ENCODE results near the gene DDX23. TPM values are rescaled to one million over a fixed set of nuclear protein-coding genes. Genes with fewer than 3 reads are reported as not detected.
A peak's percentile ranks its signal among the peaks of the same experiment; 100 is the strongest.

The DDX23 gene
- 100 to 1,000 TPM in 2 of 4 donors, 10 to 100 TPM in 2; 68.0 to 143 (median 104) TPM for total RNA-seq

GRCh38 chr12:48851883-48852733 lies at the start of gene DDX23:
DDX23 (minus strand) TSS chr12:48852163; CDS start chr12:48845782, 6,381 bp downstream.
- Histone ChIP-seq H3K4me3 (peak within 1 kb of the TSS; percentile 70 to 82 (median 78)), H3K27me3 (no peaks in the 10 kb centered on the region), H3K4me1 (peaks cover 0 to 29% (median 5%) of the 10 kb centered on the region in 4 donors), H3K36me3 (no peaks in the 10 kb centered on the region), H3K27ac (peak within 1 kb of the TSS; percentile 79 to 89 (median 84)), H3K9me3 (no peaks in the 10 kb centered on the region)
- peak in 1 of 6 experiments; percentile 7 for TF ChIP-seq CTCF (IDR thresholded peaks at IDR 0.05)
- TF ChIP-seq POLR2A (IDR thresholded peaks at IDR 0.05) = peak; percentile 54 to 59
- DNase-seq = peak; percentile 91 to 97 (median 96)

DNA sequence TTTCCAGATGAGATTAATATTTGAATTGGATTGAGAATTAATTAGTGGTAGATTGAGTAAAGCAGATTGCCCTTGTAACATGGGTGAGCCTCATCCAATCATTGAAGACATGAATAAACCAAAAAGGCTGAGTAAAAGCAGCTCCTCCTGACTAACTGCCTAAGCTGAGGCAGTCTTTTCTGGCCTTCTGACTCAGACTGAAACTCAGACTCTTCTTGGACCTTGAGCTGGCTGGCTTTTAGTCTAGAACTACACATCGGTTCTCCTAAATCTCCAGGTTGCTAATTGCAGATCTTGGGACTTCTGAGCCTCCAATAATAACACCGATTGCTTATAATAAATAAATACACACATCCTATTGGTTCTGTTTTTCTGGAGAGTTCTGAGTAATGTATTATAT lies 49.3 kb upstream of the DDX23 start:
- H3K9me3 ChIP-seq = no peaks in the 10 kb centered on the region
- DNase-seq = no peak
- H3K4me3 ChIP-seq = no peak overlapping the region
- no peak overlapping the region for H3K27ac ChIP-seq
- H3K36me3 ChIP-seq = no peaks in the 10 kb centered on the region
- H3K4me1 ChIP-seq = no peaks in the 10 kb centered on the region
- no peaks in the 10 kb centered on the region for H3K27me3 ChIP-seq
- no peak for TF ChIP-seq POLR2A (IDR thresholded peaks at IDR 0.05)
- no peak for TF ChIP-seq CTCF (IDR thresholded peaks at IDR 0.05)

DNA sequence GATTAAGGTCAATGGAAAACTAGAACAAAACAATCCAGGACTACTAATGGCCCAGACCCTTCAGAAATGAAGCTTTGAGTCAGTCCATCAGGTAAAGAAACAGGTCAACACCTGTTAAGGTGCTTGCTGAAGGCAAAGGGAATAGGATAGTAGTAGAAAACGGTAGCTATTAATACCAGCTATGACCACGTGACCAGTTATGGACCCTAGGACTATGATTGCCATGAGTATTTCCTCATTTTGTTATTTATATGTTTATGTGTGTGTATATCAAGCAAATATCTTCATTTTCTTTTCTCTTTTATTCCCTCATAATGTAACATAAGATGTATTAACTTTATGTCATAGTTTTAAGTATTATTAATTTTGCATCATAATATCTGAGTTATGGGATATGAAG lies 47.7 kb upstream of the DDX23 start:
- TF ChIP-seq CTCF (IDR thresholded peaks at IDR 0.05) = no peak
- no peak for TF ChIP-seq POLR2A (IDR thresholded peaks at IDR 0.05)
- H3K27ac ChIP-seq = no peak overlapping the region

DNA sequence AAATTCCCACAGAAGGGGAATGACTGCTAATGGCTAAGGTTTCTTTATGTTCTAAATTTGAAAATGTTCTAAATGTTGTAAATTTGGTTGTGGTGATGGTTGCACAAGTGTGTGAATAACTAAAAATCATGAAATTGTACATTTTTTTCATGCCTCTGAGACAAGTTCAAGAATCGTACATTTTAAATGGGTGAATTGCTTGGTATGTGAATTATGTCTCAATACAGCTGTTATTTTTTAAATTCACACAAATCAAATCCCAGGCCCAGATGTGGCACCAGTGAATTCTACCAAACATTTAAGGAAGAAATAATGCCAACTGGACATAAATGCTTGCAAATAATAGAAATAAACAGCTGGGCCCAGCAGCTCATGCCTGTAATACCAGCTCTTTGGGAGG lies 42.3 kb upstream of the DDX23 start:
- Histone ChIP-seq H3K36me3 (no peaks in the 10 kb centered on the region), H3K4me3 (no peak overlapping the region), H3K9me3 (no peaks in the 10 kb centered on the region), H3K4me1 (peaks cover 0 to 7% (median 2%) of the 10 kb centered on the region in 4 donors), H3K27me3 (no peaks in the 10 kb centered on the region), H3K27ac (no peak overlapping the region)
- no peak for DNase-seq
- TF ChIP-seq POLR2A (IDR thresholded peaks at IDR 0.05) = no peak
- TF ChIP-seq CTCF (IDR thresholded peaks at IDR 0.05) = no peak

More for the DNA sequence above, 47.7 kb upstream of the DDX23 start:
- no peak overlapping the region for H3K4me3 ChIP-seq
- H3K27me3 ChIP-seq = no peaks in the 10 kb centered on the region
- no peaks in the 10 kb centered on the region for H3K36me3 ChIP-seq
- H3K9me3 ChIP-seq = no peaks in the 10 kb centered on the region
- H3K4me1 ChIP-seq = no peaks in the 10 kb centered on the region
- no peak for DNase-seq

- H3K27ac ChIP-seq = no peak overlapping the region
- peaks cover 0 to 7% (median 2%) of the 10 kb centered on the region in 4 donors for H3K4me1 ChIP-seq
- no peaks in the 10 kb centered on the region for H3K27me3 ChIP-seq
- no peaks in the 10 kb centered on the region for H3K9me3 ChIP-seq
- no peaks in the 10 kb centered on the region for H3K36me3 ChIP-seq
- peak; percentile 61 to 89 (median 88) for DNase-seq
- no peak for TF ChIP-seq POLR2A (IDR thresholded peaks at IDR 0.05)
- peak; percentile 64 to 92 (median 90) for TF ChIP-seq CTCF (IDR thresholded peaks at IDR 0.05)
- H3K4me3 ChIP-seq = peak overlapping the region; percentile 2 to 20 (median 11)
Measured at GRCh38 chr12:48890657-48891418, 38.9 kb upstream of the DDX23 start.

Measured in Peyer's patch (tissue), 4 donors.